GM21619 (cell line): ENCODE measurements around the gene SUSD5.
"Not testable (repeated sequence)": the region's sequence is repeated elsewhere in the genome, so short reads cannot be mapped to it uniquely, and the experiment has no call there.

Experiments
- ATAC-seq: cut with Tn5 transposase; IDR thresholded peaks from one replicate; pipeline ENCODE4 v1.9.1; 2021; ENCODE audit not compliant: unreplicated experiment

SUSD5 gene

DNA sequence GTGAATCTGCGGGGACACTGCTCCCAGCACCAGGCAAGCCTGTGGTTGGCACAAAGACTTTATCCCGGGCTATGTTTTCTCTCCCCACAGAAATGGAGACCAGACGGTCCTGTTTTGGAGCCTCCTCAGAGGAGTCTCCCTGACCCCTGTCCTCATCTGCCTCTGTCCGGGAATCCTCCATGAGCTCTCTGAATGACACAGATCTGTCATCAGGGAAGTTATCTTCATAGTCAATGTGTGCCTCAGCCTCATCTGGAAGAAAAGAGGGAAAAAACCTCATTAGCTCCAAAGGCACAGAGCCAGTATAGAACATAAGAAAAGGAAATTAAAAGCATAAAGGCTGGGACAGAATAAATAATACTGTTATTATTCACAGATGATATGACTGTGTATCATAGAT, 64.8 kb downstream of the SUSD5 start:
- no peak for ATAC-seq

DNA sequence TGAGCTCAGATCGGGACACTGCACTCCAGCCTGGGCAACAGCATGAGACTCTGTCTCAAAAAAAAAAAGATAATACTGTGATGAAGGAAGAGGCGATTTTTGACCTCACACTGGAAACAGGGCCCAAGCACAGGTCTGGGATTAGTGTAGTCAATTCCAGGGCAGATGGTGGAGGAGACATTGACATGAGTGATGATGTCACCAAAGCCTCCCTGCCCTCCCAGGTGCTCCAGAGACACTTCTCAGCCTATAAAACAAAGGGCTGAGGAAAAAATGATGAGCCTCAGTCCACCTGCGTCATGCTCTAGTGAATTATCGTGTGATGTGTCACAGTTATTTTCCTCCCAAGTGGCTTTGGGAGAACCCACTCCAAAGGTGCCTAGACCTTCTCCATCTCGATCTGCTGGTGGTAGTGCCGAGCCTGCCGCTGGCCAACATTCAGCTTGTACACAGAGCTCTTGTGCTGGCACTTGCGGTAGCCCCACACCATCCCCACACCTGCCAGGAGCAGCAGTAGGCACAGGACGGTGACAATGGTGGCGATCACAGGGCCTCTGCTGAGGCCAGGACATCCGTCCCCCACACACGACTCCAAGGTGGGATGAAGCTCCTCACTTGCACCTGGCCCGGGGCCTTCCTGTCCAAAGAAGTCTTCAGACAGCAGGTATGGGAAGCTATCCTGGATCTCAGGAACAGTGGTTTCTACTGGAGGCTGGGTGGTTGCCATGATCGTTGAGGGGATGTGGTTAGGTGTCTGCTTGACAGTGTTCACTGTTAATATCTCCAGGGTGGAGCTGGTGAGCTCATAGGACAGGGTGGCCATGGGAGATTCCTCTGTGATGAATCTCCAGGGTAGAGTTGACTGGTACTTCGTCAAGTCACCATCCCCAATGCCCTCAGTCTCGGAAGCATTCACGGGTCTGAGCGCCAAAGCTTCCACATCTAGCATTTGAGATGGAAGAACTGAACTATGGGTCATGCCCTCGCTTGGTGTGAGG, 65.9 kb downstream of the SUSD5 start:
- ATAC-seq: no peak

DNA sequence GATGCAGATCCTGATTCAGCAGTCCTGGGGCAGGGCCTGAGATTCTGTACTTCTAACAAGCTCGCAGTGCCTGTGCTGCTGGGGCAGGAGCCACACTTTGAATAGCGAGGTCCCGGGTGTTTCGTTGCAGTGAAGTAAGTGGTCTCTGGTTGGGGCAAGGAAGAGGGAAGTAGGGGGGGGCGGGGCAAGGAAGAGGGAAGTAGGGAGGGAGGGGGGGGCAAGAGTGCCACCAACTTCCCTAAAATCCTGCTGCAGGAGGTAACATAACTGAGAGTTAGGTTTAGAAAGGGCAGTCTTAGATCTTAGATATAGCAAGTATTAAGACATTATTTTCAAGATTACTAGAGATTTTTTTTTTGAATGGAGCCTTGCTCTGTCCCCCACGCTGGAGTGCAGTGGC, 69.3 kb downstream of the SUSD5 start:
- no peak for ATAC-seq

DNA sequence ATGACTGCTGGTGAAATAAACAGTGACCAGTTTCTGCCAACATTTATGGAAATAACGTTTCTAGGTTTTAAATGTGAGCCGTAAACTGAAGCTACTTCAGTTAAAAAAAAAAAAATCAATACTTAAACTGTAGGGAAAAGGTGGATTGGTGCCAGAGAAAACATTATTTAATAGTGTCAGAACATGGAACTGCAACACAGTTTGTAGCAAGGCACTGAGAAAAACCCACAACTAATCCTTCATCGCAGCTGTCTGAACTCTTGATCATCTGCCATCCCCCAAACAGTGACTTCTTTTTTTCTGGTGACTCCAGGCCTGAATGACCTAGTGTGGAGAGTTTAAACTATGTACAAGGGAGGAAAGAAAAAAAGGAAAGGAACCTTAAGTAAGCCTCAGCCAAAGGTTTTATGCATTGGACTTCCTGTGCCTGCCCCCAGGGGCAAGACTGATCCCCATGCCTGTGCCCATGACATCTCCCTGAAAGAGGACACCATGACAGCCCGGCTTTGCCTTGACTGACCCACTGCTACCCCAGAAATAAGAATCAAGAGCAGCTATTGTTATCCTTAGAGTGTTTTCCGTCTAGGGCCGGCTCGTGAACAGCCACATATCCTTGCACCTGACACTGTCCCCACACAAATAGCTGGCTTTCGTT, 71.7 kb downstream of the SUSD5 start:
- no peak for ATAC-seq

DNA sequence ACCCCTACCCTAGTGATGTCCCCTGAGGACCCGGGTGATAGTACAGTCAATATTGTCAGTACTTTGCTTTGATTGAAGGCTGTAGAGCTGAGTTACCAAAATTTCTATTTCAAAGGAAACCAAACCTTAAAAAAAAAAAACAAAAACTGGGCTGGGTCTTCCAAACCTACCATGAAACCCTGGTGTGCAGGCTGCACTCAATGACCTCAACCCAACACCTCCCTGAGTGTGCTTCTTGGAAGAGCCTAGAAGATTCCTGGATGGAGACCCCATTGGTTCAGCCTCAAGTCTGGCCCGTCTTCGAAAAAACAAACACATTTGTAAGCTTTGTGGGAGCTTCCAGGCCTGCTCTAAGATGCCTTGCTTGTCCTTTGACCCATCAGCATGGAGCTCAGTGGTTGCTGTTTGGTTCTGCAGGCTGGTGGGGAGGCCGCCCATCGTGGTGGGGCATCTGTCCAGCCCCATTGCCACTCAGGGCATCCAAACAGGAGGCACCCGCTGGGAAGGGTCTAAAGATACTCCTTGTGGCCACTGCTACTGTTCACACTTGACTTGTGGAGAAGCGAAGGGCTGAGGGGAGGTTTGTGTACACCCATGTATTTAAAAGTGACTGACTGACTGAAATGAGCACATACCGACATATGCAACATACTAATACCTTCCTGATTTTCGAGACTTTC, 72.6 kb downstream of the SUSD5 start:
- no peak for ATAC-seq

DNA sequence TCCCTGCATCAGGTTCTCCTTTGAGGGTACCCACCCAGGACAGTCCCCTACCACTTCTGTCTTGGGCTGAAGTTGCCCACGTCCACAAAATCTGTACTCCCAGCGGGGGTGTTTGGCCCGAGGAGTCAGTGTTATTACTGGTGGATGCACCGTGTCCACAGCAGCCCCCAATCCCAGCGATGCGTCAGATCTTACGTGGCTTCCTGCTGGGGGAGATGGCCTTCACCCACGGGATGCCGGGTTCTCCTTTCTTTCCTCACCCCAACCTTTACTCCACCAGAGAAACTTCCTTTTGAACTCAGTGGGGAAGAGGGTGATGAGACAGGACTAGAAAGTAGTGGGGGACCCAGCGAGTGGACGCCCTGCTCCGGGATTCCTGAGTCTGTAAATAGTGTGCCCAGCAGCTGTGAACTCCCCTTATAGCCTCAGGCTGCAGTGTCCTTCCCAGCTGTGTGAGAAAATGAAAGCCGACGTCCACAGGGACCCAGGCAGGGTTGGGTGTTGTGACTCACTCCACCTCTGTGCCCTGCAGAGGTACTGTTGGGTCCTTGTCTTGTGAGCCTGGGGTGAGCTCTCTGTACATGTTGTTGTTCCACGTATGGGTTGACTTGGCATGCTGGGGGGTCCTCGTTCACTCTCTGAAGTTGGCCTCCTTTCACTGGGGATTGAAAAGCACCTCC, 73.2 kb downstream of the SUSD5 start:
- ATAC-seq: no peak

DNA sequence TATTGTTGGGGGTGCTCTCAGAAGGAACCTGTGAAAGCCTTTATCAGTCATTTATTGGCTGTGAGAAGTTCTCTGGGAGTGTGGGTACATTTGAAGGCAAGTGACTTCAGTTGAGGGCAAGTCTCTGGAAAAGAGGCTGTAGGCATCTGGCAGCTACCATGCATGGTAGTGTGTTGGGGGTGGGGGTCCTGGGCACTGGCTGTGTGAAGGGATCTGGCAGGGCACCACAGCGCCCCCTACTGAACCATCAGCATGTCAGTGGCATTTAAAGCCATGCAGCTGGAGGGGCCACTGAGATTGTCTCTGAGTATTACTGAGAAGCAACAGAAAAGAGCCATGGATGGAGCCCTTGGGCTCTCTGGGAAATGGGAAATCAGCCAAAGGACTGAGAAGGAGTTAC, 74.2 kb downstream of the SUSD5 start:
- ATAC-seq: no peak

DNA sequence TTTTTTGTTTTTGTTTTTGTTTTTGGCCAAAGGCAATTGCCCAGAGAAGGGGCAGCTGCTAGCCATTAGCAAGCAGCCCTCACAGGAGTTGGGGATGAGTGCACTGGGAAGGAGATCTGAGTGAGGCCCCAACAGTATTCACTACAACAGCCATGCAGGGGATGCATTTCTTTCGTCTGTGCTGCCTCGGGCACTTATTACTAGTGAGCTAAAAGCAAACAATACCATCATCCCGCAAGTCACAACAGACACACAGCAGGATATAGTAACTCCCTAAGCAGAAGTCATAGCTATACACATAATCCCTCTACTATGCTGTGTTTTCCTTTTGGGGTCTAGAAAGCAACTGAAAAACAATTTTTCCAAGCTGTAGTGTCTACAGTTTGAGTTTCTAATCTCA, 77.6 kb downstream of the SUSD5 start:
- no peak for ATAC-seq

DNA sequence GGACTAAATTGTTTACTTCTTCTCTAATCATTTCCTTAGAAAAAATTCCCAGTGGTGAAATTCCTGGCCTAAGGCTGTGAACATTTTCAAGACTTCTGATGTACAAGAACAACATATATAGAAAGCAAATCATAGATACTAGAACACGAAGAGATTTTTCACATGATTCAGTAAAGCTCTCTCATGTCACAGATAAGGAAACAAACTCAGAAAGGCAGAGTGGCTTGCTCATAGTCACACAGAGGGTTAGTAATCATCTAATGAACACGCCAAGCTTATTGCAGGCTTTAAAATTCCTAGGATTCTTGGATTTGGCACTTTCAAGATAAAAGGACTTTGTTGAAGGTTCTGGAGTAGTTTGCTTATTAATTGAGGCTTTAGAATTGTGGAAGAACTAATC, 78.6 kb downstream of the SUSD5 start:
- ATAC-seq: no peak

DNA sequence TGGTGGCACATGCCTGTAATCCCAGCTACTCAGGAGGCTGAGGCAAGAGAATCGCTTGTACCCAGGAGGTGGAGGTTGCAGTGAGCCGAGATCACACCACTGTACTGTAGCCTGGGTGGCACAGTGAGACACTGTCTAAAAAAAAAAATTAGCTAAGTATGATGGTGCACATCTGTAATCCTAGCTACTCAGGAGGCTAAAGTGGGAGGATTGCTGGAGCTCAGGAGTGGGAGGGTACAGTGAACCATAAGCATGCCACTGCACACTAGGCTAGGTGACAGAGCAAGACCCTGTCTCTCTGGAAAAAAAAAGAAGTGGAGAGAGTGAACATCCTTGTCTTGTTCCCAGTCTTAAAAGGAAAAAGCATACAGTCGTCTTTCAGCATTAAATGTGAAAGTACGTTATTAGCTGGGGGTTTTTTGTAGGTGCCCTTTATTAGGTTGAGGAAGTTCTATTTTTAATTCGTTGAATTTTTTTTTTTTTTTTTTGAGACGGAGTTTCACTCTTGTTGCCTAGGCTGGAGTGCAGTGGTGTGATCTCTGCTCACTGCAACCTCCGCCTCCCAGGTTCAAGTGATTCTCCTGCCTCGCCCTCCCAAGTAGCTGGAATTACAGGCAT, 79.5 kb downstream of the SUSD5 start:
- not testable (repeated sequence) for ATAC-seq

DNA sequence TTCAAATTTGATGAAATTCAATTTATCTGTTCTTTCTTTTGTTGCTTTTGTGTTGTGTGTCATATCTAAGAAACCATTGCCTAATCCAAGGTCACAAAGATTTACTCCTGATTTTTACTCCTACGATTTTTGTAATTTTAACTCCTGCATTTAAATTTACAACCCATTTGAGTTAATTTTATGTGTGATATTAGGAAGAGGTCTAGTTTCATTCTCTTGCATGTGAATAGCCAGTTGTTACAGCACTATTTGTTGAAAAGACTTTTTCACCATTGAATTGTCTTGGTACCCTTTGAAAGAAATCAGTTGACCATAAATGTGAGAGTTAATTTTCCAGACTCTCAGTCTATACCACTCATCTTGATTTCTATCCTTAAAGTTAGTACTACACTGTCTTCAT, 80.9 kb downstream of the SUSD5 start:
- ATAC-seq: no peak

DNA sequence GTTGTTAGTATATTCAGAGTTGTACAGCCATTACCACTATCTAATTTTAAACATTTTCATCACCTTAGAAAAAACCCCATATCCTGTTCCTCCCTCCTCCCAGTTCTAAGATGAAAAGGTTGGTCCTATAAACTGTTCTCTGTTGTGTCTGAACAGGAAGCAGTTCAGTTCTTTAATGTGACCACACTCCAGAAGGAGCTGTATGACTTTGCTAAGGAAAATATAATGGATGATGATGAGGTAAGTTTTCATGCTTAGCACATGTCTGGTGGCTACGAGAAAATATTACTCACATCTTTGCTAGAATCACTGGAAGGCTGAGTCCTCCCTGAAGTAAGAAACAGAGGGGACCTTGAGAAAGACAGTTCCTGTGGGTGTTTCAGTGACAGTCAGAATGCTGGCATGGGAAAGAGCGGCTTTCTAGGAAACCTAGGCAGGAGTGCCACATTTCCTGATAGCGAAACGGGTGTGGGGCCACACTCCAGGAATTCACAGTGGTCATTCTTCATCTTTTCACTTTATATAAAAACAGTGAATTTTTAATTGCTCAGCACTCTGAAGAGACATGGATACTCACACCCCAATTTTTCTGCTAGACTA, 84.5 kb downstream of the SUSD5 start:
- peak; percentile 43 for ATAC-seq

DNA sequence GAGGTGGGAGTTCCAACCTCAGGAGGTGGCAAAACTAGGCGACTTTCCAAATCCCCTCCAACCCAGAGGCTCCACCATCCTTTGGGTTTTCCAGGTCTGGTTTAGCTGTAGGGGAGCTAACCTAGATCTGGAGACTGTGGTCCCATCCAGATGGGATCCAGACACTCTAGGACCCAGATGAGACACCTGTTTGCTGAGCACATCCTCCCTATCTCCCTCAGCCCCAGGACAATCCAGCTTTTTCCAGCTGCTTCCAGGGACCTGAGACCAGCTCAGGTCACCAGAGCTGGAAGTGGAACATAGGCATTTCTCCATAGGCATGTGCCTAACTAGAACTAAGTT, 86.6 kb downstream of the SUSD5 start:
- peak; percentile 22 for ATAC-seq

DNA sequence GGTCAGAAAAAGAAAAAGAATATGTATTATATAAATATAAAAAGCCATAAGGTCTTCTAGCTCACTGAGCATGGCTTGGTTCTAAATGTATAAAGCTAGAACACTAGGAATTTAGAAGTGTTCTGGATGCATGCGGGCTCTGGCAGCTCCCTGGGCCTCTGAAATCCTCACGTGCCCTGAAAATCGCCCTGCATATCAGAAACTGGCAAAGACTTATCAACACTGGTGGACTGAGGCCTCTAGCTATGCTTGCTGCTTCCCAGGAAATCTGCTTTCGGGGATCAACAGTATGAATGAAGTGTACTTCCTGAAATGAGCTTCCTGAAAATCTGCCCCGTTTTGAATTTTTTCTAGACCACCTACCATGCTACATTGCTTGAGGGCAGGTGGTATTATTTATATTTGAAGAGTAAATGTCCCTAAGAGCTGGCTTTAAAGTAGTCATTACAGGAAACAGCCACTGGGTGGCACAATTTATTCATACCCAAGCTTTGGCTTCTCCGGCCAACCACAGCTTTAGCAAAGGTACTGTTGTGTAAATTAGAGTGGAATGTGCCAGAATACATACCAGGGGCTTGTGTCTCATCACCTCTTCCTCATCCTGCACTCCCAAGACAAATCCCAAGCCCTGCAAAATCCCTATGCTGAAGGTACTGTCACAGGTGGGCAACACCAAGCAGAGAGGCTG, 87.1 kb downstream of the SUSD5 start:
- peak; percentile 75 for ATAC-seq

DNA sequence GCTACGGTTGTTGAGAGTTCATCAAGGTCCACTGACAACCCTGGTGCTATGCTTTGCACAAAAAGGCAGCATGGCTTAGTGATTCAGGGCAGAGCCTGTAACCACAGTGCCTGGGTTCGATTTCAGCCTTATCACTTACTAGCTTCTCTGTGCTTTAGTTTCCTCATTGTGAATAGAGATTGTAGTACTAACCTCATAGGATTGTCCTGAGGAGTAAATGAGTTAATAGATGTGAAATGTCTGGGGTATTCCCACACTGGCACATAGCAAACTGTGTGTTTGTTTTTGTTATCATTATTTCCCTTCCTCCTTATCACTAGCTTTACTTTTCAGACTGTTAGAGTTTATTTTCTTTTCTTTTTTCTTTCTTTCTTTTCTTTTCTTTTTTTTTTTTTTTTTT, 88.5 kb downstream of the SUSD5 start:
- ATAC-seq: no peak

DNA sequence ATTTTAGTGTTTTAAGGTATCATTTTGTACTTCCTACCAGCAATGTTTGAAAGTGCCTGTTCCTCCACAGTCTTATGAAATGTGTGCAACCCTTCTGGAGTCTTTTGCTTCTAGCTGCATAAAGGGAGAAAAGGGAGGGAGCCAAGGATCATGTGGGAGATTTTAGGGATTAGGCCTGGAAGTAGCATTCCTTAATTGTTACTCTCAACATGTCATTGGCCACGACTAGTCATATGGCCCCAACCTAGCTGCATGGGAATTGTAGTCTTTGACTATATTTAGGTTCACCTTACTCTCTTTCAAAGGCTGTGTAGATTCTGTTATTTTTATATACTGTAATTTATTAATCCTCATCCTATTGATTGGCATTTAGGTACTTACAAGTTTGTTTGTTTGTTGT, 89.9 kb downstream of the SUSD5 start:
- no peak for ATAC-seq

DNA sequence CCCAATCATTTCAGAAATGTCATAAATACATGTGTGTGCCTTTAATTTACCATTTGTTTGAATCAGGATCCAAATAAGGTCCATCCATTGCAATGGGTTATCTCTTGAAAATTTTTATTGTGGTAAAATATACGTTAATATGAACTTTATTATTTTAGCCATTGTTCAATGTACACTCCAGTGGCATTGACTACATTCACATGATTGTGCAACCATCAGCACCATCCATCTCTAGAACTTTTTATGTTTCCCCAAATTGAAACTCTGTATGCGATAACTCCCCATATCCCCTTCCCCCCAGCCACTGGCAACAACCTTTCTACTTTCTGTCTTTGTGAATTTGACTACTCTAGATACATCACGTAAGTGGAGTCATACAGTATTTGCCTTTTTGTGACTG, 92.8 kb downstream of the SUSD5 start:
- ATAC-seq: no peak

DNA sequence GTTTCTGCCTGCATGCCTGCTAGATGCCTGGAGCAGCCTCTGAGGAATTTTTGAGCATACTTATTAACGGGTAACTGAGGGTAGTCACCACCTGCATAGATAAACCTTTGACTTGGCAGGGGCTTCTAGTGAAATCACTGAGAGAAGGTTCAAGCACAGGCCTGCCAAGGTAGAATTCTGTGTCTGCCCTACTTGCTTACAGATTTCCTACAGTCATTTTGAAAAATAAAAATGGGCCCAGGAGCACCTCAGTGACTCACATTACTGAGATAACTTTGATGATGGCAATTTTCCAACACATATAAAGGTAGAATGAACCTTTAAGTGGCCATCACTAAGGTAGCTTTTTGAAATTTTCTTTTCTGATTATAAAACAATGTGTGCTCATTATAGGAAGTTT, 94.0 kb downstream of the SUSD5 start:
- no peak for ATAC-seq

DNA sequence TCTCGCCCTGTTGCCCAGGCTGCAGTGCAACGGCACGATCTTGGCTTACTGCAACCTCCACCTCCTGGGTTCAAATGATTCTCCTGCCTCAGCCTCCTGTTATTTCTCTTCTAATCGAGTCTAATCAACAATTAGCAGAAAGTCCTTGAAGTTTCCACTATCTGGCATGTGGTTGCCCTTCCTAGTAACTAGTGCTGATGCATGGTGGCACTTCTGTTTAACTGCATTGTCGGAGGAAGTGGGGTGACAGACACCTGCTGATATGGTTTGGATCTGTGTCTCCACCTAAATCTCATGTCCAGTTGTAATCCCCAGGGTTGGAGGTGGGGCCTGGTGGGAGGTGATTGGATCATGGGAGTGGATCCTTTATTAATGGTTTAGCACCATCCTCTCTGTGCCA, 95.6 kb downstream of the SUSD5 start:
- ATAC-seq: no peak

DNA sequence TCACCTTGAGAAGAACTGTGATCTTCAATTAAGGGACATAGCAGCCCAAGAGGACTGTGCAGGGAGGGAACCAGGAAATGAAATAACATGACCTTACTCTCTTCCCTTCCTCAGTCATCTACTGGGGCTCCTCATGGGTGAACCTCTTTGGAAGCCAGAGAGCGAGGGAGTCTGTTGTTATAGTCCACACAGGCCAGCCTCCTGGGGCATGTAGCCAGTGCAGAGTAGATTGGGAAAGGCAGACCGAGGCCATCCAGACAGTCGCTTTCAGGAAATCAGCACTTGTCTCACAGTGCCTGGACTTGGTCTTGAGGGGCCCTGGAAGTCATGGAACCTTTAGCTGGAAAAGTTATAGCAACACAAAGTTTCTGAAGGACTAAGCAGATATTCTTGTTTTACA, 98.7 kb downstream of the SUSD5 start:
- ATAC-seq: no peak
